MM.1S (cell line): Measurements from ENCODE around the gene XCL2.
"Not testable (repeated sequence)": the region's sequence is repeated elsewhere in the genome, so short reads cannot be mapped to it uniquely, and the experiment has no call there.

Experiments used
- CTCF ChIP-seq: fragments of 300-600 bp; sonication (generic); IDR thresholded peaks from 2 replicates; pipeline ENCODE4 v1.5.1; 2016; ENCODE audit warnings: antibody characterized with exemption, low read length, mixed read lengths
- EZH2 ChIP-seq: fragments of 300-600 bp; sonication (generic); optimal IDR thresholded peaks from 2 replicates; pipeline ENCODE3; 2017; ENCODE audit warnings: low read depth, mild to moderate bottlenecking, antibody characterized with exemption, low read length, mixed read lengths

- not testable (repeated sequence) for TF ChIP-seq CTCF, EZH2
Measured at GRCh38 chr1:168576245-168576688, 32.5 kb upstream of the XCL2 start, which contains the start of gene XCL1.
